ENCODE measurements around the gene DTX1.

DNA sequence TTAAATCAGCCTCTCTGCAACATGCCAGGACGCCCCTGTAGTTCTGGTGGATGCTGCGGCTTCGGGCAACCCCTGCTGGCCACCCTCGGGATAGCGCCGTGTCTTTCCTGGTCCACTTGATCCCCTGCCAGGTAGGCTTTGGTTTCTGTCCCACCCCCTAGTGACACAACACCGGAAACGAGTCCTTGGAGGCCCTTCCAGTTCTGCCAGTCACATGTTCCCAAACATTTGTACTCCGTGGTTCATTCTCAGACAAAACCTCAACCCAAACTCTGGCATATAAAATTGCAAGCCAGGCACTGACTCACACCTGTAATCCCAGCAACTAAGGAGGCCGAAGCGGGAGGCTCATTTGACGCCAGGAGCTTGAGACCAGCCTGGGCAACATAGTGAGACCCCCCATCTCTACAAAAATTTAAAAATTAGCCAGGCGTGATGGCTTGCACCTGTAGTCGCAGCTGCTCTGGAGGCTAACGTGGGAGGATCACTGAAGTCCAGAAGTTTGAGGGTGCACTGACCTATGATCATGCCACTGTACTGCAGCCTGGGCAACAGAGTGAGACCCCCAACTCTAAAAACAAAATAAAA lies 42.0 kb downstream of the DTX1 start:
- peak in 1 of 2 donors; percentile 63 for TF ChIP-seq EP300 (IDR thresholded peaks at IDR 0.05)
- TF ChIP-seq CTCF (IDR thresholded peaks at IDR 0.05) = peak; percentile 63 to 87 (median 69)
- TF ChIP-seq POLR2A (IDR thresholded peaks at IDR 0.05) = no peak

Measured in tibial nerve (tissue), 4 donors.